Activated T-cell treated with anti-CD3 and anti-CD28 coated beads, Interleukin-2, amount 50 U/mL, for 1 hour (primary cell): ENCODE measurements around the gene RCBTB2.

Experiments used
- DNase-seq: peaks from one replicate; pipeline ENCODE4 v3.0.0-alpha.2; 2020

Gene RCBTB2

DNA sequence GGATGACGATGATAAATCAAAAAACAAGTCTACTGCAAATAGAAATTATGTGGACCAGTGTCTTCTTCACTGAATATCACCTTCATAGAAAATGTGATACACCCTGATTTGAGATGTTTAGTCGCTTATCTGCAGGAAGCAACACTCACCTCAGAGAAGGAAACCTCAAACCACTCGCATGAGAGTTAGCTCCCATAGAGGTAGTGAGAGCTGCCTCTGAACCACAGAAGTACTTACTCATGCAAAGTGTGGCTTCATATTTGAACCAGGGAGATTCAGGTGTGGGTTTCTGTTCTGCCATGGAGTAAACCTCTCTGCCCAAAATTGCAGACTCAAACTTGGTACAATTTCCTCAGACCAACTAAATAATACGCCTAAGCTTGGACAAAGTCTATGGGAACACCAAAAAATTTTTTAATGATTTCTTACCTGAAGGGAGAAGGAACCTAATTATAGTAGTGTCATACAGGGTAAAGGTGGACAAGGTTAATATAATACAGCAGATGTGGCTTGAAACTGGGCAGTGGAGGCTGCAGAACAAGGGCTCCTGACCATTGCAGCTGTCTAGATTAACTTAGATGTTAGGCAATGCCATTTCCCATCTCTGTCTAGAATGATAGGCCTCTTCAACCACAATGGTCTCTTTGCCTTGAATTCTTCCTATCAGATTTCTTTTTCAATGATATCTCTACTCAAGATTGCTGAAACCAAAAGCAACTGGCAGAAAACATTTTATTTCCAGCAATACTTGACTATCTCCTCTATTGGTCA, 29.6 kb upstream of the RCBTB2 start:
- DNase-seq = no peak

DNA sequence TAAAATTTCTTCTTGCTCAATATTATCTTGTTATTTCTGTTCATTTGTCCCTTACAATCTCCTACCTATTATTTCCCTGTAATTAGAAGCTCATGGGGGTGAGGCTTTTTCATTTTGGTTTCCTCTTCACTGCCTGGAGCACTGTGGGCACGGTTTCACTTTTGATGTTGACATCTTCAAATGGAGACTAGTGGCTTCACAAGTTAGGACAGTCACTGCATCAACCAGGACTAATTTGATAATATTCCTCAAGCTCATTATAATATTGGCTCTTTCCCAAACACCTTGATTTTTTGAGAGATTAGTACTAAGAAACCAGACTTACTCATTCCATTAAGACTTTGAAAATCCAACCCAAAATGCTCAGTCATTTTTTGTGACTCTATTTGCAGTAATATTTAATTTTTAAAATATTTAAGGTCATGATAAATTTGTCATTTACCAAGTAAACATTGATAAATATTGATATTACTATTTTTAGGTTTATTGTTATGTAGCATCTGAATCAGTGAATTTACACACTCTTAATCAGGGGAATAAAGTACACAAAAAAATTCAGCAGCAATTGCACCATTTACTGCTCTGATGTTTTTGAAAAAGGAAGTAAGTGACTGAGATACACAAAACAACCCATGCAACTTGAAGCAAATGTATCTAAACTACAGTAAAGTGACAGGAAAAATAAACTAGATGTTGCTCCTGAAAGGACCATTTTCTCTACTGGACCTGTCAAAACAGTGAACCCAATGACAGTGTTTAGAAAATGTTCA, 28.8 kb upstream of the RCBTB2 start:
- DNase-seq = no peak

DNA sequence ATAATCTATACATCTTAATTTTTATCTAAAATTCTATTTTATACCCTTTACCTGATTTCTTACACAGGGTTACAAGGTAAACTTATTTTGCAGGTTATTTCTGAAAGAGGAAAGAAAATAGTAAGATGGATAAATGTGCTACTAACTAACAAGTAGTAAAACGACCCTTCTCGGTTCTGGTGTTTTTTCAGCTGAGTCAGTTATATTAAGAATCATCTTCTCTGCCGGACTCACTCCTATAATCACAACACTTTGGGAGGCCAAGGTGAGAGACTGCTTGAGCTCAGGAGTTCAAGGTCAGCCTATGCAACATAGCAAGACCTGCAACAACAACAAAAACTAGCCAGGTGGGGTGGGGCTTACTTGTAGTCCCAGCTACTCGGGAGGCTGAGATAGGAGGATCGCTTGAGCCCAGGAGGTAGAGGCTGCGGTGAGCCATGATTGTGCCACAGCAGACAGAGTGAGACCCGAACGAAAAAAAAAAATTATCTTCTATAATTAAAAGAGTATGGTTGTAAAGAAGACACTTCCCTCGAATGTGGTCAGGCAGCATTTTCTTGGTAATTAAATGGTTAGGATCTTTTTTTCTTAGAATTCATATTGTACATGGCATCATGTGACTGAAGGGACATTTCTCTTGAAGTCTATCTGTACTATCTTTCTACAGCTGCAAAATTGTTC, 27.9 kb upstream of the RCBTB2 start:
- DNase-seq = no peak

DNA sequence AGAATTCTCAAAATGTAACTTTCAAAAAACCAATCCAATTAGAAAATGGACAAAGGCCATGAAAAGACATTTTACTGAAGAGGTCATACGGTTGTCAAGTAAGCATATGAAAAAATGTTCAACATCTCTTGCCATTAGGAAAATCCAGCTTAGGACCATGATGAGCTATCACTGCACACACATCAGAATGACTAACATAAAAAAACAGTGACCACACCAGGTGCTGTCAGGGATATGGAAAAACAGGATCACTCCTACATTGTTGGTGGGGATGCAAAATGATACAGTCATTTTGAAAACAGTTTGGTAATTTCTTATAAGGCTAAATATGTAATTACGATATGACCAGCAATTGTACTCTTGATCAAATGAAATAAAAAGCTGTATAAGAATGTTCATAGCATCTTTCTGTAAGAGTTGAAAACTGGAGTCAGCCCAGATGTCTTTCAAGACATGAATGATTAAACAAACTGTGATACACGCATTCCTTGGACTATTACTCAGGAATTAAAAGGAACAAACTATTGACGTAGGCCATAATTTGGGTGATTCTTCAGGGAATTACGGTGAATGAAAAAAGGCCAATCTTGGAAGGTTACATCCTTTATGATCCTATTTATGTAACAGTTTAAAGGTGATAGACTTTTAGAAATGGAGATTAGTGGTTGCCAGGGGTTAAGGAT, 26.9 kb upstream of the RCBTB2 start:
- DNase-seq = no peak

DNA sequence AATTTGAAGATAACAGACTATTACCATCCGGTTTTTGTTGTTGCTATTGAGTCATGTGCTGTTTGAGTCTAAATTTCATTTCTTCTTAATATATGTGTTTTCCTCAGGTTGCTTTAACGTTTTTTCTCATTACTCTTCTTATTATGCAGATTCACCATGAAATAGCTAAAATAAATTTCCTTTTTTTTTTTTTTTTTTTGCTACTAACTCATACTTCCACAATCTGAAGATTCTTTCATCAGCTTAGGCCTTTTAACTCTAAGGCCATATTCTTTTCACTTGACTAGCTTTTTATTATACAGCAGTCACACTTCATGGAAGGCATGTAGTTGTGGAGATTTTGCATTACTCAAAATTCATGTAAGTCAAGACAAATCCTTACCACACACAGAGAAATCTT, 23.9 kb upstream of the RCBTB2 start:
- DNase-seq = no peak

DNA sequence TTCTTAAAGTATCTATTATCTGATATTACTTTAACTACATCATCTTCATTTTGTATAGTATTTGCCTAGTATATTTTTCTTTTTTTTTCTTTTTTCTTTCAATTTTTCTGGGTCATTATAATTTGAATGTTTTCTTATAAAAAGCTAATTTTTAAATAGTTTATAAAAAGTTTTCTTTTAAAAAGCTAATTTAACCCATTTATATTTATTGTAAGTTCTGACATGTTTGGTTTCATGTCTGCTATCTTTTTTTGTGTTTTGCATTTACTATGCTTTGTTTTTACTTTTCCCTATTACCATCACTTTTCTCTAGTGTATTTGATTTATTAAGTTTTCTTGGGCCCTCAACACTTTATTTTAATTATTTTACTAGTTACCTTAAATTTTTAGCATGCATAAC, 22.6 kb upstream of the RCBTB2 start:
- DNase-seq = no peak

DNA sequence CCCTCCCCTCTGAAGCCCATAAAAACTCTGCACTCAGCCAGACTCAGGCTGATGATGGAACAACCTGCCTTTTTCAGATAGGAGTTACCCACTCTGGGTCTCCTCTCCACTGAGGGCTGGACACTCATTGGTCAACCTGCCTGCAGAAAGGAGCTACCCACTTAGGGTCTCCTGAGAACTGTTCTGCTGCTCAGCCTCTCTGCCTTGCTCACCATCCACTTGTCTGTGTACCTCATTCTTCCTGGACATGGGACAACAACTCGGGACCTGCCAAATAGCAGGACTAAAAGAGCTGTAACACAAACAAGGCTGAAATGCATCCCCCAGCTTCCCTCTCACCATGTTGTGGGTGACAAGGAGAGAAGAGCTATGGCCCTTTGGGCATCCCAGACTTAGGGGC, 18.4 kb upstream of the RCBTB2 start:
- no peak for DNase-seq

DNA sequence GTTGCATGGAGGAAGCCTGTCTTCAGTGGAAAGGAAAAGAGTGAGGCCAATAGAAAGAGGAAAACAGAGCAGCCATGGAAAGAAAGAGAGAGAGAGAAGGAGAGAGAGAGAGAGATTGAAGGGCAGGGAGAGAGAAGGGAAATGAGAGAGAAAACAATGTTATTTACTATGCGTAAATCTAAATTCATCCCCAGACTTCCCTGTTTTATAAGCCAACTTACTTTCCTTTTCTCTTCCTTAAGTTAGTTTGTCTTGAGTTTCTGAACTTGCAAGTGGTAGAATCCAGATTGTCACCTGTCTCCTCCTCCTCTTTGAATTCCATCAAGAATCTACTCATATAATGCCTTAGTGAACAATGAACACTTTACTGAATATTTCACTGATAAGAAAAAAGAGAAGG, 16.8 kb upstream of the RCBTB2 start:
- no peak for DNase-seq

DNA sequence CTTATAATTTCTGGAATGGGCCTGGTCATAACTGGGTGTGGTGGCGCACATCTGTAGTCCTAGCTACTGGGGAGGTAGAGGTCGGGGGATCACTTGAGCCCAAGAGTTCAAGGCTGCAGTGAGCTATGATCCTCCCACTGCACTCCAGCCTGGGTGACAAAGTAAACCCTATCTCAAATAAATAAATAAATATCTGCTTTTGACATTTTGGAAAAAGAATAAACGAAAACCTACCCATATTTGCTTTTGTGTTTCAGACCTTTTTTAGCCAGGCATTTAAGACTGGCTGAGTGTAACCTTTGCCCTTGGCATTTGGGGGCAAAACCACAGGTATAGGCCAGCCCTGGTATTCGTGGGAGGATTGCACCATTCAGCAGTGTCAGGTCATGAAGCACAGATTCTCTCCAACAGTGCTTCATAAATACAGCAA, 14.8 kb upstream of the RCBTB2 start:
- DNase-seq = no peak

DNA sequence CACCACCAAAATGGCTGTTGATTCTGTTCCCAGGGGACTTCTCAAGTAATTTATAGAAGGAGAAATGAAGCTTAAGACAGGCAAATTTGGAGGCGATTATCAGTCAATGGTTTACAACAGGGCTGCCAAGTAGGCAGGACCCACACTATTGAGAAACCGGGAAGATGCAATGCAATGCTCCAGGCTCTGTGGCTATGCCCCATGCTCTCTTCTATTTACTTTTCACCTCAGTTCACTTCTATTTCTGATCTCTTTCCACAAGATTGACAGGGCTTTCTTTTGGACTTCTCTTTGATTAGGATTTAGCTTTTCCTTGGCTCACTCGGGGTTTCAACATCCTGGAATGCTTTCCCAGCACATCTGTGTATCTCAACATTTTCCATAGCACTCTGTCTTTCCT, 12.7 kb upstream of the RCBTB2 start:
- no peak for DNase-seq

DNA sequence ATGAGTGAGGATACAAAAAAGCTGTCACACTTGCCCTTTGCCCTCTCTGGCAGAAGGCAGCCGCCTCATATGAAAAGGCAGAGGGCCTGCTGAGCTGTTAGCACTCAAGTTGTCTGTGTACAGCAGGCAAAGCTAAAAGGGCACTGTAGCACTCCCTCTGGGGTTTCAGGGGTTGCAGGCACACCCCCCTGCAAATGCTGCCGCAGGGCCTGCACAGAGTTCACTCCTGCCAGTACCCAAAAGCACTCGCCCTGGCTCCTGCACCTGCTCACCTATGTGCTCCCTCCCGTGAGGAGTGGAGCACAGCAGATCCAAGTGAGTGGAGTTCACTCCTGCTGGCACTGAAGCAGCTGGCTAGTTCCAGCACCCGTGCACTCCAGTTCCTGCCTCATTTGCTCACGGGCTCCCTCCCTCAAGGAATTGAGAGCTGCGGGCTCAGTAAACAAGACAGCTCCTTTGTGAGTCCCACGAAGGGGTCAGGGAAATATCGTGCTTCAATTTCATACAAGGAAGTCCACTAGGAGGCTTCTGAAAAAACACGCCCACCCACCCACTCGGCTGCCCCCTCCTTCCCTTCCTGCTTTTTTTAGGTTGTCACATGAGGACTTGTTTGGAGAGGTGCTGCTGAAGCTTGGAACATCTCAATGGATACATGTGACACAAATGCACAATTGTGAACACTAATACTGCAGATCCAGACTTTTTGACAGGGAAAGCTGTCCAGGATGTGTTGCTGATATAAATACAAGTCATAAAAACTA, 9.9 kb upstream of the RCBTB2 start:
- no peak for DNase-seq

DNA sequence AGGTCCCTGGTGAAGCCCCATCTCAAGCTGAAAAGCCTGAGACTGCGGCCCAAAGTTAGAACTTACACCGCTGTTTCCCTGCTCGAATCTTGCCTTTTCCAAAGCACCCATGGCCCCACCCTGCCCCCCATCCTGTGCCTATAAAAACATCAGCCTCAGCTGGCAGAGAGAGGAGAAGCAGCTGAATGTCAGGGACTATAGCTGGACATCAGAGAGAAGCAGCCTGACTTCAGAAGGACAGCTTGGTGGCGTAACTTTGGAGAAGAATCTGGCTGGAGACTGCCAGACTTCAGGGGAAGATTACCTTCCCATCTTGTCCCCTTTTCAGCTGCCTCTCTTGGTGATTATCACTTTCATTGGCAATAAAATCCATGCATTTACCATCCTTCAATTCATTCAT, 9.3 kb upstream of the RCBTB2 start:
- DNase-seq = no peak

DNA sequence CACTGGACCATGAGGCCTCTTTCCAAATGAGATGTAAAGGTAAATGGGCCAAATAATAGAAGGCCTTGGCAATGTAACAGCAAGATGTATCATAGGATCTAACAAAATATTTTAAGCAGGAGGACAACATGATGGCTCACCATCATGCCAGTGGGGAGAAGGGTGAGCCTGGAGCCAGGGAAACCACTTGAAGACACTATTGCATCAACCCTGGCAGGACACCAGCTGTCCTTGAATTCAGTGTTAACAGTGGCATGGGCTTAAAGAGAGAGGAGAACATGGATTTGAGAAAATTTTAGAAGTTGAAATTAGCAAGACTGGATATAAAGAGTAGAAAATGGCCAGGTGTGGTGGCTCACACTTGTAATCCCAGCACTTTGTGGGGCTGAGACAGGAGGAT, 6.7 kb upstream of the RCBTB2 start:
- DNase-seq = no peak

DNA sequence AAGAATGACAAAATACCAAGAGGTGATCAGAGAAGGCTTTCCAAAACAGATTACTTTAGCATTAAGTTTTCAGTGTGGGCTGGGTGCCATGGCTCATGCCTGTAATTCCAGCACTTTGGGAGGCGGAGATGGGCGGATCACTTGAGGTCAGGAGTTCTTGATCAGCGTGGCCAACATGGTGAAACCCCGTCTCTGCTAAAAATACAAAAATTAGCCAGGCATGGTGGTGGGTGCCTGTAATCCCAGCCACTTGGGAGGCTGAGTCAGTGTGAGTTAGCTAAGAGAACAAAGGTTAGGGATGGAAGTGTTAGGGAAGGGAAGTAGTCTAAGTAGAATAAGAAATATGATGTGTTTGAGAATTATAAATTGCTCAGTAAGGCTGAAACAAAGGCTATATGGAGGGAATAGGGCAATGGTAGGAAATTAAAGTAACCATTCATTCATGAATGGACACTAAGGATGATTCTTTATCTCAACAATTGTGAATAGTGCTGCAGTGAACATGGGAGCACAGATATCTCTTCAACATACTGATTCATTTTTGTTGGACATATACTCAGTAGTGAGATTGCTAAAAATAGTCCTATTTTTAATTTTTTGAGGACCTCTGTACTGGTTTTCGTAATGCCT, 3.9 kb upstream of the RCBTB2 start:
- DNase-seq = no peak

DNA sequence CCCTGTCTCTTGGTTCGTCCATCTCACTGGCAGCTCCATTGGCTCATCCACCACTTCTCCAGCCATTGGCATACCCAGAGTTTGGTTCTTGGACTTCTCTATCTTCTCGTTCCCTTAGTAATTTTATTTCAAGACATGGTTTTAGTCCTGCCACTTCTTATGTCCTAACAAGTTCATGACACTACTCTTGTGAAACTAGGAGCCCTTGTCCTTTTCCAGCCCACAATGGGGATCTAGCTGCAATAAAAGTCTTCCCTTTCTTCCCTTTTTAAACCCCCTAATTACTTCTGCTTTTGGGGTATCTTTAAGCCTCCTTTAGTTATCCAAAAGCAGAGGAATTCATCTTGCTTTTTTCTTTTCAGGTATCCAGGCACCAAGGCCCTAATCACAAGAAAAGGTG, 2.9 kb upstream of the RCBTB2 start:
- DNase-seq = no peak

DNA sequence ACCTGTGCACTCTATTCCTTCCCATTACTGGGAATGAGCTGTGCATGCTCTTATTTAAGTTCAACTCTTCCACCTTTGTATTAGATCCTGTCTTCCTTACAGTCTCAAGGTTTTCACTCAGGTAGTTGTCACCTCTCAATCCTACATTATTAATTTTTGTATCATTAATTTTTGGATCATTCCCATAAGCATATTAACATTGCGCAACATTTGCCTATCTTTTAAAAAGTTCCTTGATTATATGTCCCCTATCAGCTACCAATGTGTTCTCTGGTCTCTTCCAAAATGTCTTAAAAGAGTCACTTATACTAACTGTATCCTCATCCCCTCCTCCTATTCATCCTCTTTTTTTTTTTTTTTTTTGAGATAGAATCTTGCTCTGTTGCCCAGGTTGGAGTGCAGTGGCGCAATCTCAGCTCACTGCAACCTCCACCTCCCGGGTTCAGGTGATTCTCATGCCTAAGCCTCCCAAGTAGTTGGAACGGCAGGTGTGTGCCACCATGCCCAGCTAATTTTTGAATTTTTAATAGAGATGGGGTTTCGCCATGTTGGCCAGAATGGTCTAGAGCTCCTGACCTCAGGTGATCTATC, 2.1 kb upstream of the RCBTB2 start:
- no peak for DNase-seq

DNA sequence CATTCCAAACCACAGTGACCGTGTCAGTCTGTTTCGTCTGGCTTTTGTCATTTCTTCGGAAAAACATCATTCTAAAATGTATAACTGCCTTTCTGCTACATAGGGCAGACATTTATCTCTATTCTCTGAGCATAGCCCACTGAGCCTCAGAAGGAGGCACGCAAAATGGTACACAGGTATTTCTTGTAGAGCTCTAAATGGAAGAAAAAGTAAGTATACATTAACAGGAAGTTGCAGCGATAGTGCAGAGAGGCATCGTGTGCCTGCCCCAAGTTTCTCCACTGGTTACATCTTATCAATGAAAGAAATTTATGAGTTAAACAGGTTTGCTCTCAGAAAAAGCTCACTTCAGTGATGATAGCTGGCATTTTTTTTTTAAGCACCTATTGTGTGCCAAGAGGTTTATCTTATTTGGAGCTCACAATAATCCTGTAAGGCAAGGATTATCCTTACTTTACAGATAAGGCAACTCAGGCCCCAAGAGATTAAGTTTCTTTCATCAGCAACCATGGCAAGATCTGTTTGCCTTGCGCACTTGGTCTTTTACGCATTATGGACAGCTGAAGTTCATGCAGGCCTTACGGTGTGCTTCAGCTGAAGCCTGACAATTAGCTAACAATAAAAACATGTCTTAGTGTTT, 1.2 kb upstream of the RCBTB2 start:
- DNase-seq = no peak

DNA sequence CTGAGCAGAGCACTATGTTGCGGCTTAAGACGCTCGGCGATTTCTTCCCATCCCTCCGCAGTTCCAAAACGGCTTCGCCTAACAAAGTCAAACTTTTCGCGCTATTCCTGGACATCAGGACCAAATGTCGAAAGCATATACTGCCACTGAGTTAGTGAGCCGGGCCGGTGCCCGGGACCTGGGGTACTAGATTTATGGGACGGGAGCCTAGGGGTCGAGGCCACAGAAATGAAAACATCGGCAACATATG, 699 bp downstream of the RCBTB2 start:
- no peak for DNase-seq

DNA sequence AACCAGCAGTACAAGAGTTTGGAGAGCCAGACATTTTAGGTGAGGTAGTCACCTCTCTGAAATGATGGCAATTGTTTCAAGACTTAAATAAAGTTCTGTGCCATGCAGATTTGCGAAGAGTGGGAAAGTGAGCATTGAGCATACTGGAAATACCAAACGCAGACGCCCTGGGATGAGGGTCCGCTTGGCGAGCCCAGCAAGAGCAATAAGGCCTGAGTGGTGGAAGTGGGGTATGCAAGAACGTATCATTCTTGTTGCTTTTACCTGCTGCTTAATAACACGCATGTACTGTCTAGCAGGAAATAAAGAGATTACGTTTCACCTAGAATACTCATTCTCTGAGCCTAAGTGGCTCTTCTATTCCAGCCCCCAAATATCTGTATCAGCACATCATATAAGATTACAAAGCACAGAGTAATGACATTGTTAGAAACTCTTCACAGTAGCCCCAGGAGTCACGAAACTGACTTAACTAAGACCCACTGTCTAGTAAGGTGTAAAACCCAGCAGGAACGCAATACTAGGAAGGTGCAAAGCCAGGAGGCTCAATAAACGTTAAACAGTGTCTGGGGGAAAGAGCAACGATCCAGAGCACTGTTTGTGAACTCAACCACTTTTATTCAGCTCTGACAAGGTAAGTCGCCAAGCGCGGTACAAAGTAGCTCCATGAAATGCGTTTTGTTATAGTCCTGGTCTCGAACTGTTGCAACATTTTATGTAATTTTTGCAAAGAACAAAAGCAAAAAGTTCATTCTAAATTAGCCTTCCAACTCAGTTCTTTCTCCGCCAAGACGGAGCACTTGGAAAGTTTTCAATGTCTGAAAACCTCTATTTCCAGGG, 1.2 kb downstream of the RCBTB2 start:
- DNase-seq = peak; percentile 31

DNA sequence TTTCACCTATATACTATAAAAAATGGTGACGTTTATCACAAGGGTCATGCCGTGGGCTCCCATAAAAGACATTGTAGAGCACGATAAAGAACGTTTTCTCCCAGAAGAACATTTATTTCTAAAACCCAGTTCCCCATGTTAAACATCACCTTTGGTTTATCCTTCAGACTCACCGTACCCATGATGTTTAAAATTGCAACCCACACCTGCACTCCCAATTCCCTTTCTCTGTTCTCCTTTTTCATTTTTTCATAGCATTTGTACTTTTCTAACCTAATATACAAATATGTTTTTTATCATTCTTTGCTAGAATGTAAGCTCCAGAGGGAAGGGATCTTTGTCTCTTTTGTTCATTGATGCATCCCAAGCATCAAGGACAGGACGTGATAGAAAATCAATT, 2.0 kb downstream of the RCBTB2 start:
- DNase-seq = no peak

DNA sequence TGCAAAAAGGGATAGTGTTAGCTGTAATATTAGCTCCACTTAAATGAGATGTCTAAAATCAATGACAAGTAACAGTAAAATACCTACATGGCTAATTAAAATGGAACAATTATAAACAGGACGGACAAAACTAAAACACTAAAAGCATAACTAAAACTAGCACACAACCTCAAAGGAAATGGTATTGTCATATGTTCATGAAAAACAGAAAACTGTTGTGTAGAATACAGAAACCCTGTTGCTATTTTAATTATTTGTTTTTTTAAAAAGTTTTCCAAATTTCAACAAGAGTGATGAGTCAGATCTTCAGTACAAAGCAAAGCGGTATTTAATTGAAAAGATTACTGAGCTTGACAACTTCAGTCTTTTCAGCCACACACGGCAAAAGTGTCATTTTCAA, 4.2 kb downstream of the RCBTB2 start:
- DNase-seq = no peak
